GM10266 (cell line): ENCODE measurements around the gene DOLPP1.

Experiments
- DNase-seq: peaks from one replicate; pipeline ENCODE4 v3.0.0; 2012; ENCODE audit errors: extremely low spot score
- TF ChIP-seq, protein P1 (sequence below): IDR thresholded peaks from 2 replicates; pipeline ENCODE4 v1.5.1; 2012; ENCODE audit warnings: mild to moderate bottlenecking, low read depth; ENCODE audit not compliant: control insufficient read depth, insufficient read depth; ENCODE audit errors: missing control alignments

DOLPP1 gene

DNA sequence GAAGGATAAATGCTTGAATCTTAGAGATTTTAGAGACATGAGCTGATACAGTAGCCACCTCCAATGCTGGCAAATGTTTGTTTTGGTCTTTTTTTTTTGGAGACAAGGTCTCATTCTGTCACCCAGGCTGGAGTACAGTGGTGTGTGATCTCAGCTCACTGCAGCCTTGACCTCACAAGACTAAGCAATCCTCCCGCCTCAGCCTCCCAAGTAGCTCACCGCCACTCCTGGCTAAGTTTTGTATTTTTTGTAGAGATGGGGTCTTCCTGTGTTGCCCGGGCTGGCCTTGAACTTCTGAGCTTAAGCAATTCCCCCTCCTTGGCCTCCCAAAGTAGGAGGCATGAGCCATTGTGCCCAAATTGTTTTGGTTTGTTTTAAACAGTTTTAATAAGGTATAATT is 6.8 kb upstream of the DOLPP1 start:
- TF ChIP-seq, protein P1, sequence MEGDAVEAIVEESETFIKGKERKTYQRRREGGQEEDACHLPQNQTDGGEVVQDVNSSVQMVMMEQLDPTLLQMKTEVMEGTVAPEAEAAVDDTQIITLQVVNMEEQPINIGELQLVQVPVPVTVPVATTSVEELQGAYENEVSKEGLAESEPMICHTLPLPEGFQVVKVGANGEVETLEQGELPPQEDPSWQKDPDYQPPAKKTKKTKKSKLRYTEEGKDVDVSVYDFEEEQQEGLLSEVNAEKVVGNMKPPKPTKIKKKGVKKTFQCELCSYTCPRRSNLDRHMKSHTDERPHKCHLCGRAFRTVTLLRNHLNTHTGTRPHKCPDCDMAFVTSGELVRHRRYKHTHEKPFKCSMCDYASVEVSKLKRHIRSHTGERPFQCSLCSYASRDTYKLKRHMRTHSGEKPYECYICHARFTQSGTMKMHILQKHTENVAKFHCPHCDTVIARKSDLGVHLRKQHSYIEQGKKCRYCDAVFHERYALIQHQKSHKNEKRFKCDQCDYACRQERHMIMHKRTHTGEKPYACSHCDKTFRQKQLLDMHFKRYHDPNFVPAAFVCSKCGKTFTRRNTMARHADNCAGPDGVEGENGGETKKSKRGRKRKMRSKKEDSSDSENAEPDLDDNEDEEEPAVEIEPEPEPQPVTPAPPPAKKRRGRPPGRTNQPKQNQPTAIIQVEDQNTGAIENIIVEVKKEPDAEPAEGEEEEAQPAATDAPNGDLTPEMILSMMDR, result no peak

GRCh38 chr9:129075996-129076639 is 4.8 kb upstream of the DOLPP1 start:
- TF ChIP-seq, protein P1, result no peak
- no peak for DNase-seq

More for the DNA sequence above, 6.8 kb upstream of the DOLPP1 start:
- DNase-seq, result no peak

DNA sequence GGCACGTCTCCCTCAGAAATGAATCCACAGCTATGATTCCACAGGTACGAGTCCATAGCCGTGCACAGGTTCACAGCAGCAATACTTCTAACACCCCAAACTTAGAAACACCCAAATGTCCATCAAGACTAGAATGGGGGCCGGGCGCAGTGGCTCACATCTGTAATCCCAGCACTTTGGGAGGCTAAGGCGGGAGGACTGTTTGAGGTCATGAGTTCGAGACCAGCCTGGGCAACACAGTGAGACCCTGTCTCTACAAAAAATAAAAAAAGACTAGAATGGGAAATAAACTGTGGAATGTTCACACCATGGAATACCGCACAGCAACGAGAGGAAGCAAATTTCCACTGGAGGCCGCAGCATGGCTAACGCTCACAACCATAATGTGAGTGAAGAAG is 4.3 kb upstream of the DOLPP1 start:
- no peak for DNase-seq
- TF ChIP-seq, protein P1, result no peak

DNA sequence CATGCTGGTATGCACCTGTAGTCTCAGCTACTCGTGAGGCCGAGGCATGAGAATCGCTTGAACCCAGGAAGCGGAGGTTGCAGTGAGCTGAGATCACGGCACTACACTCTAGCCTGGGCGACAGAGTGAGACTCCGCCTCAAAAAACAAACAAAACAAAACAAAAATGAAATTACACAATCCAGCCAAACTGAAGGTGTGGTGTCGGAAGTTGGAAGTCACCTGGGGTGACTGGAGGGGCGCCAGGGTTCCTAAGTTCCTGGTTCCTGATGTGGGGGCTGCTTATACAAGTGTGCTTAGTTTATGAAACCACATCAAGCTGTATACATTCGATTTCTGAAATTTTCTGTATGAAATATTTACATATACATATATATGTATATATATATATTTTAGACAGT is 3.7 kb upstream of the DOLPP1 start:
- DNase-seq, result no peak
- TF ChIP-seq, protein P1, result no peak

GRCh38 chr9:129078691-129079503 is 2.0 kb upstream of the DOLPP1 start:
- no peak for DNase-seq
- TF ChIP-seq, protein P1, result no peak

DNA sequence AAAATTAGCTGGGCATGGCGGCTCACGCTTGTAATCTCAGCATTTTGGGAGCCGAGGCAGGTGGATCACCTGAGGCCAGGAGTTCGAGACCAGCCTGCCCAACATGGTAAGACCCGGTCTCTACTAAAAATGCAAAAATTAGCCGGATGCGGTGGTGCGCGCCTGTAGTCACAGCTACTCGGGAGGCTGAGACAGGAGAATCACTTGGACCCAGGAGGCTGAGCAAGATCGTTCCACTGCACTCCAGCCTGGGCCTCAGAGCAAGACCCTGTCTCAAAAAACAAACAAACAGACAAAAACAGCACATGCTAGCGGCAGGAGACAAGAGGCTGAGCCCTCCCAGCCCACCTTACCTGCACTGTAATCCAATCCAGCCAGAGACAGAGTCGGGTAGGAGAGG is 1.1 kb upstream of the DOLPP1 start:
- no peak for DNase-seq
- TF ChIP-seq, protein P1, result no peak

- TF ChIP-seq, protein P1, result no peak
- no peak for DNase-seq
Observed at GRCh38 chr9:129080298-129080600, 662 bp upstream of the DOLPP1 start.
